ENCODE data around the gene CLSTN2.

CLSTN2 gene

DNA sequence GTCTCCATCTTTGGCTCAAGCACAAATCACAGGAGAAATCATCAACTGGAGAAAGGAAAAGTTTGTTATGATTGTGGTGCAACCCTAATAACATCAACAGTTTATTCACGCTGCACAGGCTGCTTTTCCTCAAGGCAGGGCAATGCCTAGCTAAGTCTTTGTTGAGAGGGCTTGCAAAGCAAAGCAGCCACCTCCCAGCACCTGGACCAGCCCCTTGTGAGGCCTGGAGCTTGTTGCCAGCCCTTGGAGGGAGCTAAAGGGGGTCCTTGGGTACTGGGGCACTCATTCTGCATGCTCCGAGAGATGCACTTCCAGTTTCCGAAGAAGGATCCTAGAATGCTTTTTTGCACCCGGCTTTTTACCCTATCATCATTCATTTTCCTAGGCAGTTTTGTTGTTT, 288.2 kb downstream of the CLSTN2 start:
- in situ Hi-C loops (cut with HindIII; ENCODE audit: low sequenced_read_pairs), result no loop called here

DNA sequence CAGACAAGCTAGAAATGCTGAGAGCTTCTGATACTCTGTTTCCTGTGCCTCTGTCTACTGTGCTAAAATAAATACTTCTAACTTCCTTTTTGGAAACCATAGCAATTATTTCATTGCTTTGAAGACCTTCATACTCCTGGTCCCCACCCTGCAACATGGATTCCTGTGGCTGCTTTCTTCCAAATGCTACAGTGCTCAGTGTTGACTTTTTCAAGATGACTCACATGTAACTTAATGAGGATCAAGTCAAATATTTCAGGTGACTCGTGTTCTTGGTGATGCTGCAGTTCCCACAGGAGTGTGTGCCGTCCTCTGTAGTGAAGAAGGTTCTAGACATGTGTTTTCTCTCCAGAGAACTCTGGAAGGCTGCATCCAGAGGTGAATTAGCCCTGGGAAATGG, 288.6 kb downstream of the CLSTN2 start:
- in situ Hi-C loops (cut with HindIII; ENCODE audit: low sequenced_read_pairs), result no loop called here

DNA sequence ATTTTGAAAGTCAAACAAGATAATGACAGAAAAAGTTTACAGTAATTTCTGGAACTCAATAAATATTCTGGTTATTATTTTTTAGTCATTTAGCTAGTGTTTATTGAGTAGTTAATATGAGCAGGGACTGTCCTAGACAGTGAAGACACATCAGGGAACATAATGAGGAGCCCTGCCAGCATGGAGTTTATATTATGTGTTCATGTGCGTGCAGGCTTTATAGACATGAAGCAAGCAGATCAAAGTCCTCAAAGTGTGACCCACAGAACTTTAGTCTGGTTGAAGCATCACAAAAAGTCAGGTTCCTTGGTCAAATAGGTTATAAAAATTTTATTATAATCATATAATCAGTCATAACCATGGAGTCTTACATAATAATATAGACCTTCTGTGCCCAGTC, 289.3 kb downstream of the CLSTN2 start:
- in situ Hi-C loops (cut with HindIII; ENCODE audit: low sequenced_read_pairs), result no loop called here

DNA sequence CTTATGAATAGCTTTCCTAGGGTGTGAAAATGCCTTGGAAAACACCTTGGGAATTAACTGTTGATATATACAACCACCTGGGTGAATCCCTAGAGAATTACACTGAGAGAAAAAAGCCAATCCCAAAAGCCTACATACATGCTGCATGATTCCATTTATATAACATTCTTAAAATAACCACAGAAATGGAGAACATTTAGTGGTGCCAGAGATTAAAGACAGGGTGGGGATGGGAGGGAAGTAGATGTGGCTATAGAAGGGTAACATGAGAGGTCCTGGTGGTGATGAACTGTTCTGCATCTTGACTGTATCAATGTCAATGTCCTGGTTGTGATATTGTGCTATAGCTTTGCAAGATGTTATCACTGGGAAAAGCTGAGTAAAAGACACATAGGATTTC, 291.0 kb downstream of the CLSTN2 start:
- in situ Hi-C loops (cut with HindIII; ENCODE audit: low sequenced_read_pairs), result no loop called here

DNA sequence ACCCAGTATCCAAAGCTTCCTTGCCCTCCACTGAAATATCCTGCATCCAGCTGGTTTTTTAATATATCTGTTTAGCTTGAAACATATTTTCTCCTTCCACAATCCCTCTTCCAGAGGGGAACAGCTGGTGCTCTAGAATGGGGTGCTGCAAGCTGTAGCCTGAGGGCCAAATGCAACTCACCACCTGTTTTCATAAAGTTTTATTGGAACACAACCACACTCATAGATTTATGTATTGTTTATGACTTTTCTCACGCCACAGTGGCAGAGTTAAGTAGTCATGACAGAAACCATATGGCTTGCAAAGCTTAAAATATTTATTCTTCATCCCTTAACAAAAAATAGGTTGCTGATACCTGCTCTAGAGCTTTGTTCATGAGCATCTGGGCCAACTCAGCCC, 298.7 kb downstream of the CLSTN2 start:
- in situ Hi-C loops (cut with HindIII; ENCODE audit: low sequenced_read_pairs), result no loop called here

DNA sequence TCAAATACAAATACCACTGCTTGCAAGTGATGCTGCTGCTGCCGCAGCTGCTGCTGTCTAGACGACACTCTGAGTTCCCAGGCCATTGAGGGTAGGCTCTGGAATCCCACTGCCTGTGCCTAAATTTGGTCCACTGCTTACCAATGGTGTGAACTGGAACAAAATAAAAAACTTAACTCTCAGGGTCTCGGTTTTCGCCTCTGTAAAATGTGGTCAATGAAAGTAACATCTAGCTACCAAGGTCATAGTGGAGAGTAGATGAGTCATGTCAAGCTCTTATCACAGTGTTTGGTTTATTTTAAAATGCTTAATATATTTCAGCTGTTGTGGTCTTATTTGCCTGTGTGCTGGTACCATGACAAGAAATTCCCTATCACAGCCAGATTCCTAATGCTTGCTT, 299.3 kb downstream of the CLSTN2 start:
- in situ Hi-C loops (cut with HindIII; ENCODE audit: low sequenced_read_pairs), result no loop called here

DNA sequence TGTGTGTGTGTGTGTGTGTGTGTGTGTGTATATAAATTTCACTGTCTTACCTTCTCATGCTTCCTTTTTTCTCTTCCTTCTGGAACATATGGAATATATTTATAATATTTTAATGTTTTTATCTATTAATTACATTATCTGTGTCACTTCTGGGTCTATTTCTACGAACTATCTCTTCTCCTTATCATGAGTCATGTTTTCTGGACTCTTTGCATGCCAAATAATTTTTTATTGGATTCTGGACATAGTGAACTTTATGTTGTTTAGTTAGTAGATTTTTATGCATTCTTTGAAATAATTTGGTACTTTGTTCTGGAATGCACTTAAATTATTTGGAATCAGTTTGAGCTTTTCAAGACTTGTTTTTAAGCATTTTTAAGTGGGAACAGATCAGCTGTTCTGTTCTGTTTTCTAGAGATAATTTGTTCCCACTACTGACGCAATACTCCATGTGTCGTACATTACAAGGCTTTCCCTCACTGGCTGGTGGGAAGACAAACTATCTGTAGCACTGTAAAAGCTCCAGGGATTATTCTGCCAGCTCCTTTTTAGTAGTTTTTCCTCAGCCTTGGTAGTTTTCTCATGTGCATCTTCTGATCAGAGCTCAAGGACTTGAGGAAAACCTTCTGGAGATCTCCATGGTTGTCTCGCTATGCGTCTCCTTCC, 302.0 kb downstream of the CLSTN2 start:
- in situ Hi-C loops (cut with HindIII; ENCODE audit: low sequenced_read_pairs), result no loop called here

DNA sequence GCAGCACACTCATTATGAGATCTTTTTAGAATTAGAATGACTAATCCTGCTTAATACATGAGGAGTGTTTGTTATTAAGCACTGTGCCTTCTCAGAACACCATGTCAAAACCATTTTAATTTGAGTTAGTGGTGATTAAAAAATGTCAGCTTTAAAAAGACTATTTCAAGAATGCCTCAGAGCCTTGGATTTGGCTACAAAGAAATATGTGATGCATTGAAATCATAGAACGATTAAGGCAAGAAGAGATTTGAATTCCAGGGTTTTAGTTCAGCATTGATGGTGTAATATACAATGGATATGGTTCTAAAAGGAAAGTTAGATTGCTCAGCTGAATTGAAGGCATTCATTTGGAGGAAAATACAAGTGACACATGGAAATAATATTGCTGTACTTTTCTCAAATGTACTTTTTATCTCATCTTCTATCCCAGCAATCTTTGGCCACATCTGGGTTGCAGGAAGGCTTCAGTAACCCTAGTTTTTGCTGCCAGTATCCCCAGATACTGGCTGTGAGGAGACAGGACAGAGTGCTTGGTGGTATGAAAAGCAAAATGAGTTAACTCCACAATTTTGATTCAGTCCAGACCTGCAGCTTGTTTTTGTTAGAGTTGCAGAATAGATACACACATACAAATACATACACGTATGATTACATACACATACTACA, 303.8 kb downstream of the CLSTN2 start:
- in situ Hi-C loops (cut with HindIII; ENCODE audit: low sequenced_read_pairs), result no loop called here

DNA sequence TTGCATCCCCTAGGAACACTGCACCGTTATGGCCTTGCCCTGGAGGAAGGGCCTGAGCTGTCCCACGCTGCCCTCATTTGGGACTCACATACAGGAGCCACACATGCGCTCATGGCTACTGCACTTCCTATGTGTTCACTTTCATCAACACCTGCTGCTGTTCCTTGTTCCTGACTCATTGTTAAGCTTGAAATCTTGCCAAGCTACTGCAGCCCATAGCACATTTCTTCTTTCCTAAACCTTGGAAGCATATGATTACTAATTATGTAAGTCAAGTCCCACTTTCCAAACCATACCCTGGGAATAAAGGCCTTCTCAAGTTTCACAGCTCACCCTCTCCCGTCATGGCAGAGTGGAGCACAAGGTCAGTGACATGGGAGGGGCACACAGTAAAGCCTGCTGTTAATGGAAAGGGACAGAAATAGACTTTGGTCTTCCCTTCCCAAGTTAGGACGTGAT, 307.9 kb downstream of the CLSTN2 start:
- in situ Hi-C loops (cut with HindIII; ENCODE audit: low sequenced_read_pairs), result no loop called here

DNA sequence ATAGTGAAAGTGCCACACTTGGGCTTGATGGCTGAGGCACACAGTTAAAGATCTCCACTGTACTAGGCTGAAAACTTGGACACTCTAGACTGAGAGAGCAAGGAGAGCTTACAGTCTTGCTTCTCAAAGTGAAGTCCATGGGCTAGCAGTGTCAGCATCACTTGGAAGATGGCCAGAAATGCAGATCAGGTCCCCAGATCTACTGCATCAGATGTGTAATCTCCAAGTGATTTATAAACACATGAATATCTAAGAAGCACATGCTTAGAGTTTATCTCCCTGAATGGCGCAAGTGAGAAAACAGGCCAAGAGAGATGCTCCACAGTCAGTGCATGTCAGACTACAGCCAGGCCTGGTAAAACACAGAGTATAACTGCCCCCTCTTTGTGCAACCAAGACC, 308.6 kb downstream of the CLSTN2 start:
- in situ Hi-C loops (cut with HindIII; ENCODE audit: low sequenced_read_pairs), result no loop called here

DNA sequence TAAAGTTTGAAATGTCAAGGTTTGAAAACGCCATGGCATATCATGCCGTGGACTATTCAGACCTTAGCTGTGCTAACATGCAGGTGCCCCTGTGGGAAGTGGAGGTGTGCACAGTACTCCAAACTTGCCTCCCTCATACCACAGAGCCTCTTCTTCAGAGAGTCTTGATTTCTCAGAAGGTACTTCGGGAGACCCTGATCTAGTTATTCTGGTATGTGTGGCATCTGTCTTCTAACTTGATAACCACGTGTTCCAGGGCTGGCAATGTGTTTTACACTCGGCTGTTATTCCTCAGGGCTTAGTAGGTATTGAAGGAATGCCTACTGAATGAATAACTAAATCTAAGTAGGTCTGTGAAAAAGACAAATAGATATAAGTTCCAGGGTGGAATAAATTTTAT, 309.9 kb downstream of the CLSTN2 start:
- in situ Hi-C loops (cut with HindIII; ENCODE audit: low sequenced_read_pairs), result no loop called here

DNA sequence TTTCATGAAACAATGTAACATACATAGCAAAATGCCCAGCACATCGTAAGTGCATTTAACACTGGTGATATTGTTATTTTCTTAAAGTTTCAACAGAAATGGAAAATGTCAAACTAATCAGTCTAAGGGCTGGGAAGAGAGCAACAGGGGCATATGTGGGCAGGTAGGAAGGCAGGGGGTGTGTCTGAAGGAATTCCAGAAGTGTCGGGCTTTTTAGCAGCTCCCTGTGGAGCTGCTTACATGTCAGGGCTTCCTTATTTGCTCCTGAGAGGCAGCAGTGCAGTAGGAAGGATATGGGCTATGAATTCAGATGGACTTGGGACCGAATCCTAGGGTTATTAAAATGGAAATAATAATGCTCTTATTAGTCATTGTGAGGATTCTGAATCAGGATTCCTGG, 311.6 kb downstream of the CLSTN2 start:
- in situ Hi-C loops (cut with HindIII; ENCODE audit: low sequenced_read_pairs), result no loop called here

DNA sequence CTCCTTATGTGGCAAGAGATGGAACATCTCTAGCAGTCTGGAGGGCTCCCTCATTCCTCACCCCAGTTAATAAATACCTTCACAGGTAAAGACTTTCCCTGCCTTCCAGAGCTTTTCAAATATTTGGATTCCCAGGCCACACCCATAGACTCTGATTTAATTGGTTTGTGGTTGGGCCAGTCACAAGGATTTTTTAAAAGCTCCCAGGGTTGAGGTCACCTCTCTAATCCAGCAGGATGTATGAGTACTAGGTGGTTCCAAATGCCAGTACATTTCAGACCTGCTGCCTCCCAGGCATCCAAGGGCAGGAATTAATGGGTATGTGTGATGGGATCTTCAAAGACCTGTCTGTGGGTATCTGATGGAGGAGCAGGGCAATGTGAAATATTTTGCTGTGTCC, 312.8 kb downstream of the CLSTN2 start:
- in situ Hi-C loops (cut with HindIII; ENCODE audit: low sequenced_read_pairs), result no loop called here

DNA sequence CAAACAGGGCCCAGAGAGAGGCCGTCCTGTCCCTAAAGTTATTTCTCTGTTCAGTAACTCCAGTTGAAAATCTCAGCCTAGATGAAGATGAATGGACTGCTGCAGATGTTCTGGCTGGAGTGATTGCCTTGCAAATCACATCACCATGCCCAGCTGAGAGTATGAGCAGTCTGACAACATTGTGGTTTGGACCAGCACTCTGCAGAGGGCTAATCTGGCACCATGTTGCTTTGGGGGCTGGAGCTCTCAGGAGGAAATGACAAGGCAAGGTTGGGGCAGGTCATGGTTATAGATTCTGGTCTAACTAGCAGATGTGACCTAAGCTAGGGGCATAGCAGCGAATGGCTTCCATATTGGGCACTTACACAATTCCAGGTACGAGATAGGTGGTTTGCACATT, 314.2 kb downstream of the CLSTN2 start:
- in situ Hi-C loops (cut with HindIII; ENCODE audit: low sequenced_read_pairs), result no loop called here

DNA sequence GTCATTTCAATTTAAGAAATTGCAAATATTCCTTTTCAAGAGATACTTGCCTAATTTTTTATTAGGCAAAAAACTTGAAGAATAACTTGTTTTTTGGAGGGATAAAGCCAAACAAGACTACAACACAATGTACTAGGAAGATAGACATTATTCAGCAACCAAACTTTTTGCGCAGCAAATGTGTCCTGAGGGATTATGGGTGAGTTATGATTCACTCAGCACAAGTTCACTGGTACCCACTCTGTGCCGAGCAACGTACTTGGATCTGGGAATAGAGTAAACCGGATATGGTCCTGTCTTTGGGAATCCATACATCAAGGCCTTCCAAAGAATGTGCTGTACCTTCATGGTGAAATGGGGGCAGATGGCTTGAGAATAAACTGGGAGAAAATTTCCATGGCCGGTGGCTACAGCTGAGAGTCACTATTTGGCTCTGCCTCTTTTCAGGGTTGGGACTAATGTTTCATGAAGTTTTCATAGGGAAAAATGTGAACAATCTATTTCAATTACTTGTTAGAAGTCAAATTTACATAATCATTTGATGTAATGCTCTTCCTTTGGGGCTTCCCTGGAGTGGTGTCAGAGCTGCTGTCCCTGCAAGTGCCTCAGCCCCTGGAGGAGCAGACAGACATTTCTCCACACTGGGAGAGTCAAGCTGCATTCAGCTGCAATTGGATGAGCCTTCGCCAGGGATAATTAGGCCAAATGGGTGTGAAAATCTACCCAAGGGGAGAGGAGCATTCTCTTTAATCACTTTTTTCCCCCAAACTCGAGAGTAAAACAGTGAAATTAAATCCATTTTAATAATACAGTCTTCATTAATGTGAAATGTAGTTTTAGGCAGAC, 315.2 kb downstream of the CLSTN2 start:
- in situ Hi-C loops (cut with HindIII; ENCODE audit: low sequenced_read_pairs), result no loop called here

DNA sequence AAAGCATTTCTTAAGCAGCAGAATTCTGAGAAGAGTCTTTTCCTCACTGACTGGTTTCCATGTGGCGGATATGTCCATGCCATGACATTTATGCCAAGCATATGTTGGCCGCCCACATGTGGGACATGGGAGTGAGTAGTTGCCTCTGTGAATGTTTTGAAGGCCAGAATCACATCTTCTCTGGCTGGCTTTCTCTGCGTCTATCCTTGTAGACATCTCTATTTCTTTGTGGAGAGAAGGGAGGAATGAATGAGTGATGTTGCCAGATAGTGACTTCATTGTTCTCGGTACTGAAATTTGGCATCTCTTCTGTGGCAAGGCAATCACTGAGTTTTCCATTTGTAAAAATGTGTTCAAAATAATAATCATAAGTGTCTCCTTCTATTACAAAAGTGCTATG, 316.0 kb downstream of the CLSTN2 start:
- in situ Hi-C loops (cut with HindIII; ENCODE audit: low sequenced_read_pairs), result no loop called here

DNA sequence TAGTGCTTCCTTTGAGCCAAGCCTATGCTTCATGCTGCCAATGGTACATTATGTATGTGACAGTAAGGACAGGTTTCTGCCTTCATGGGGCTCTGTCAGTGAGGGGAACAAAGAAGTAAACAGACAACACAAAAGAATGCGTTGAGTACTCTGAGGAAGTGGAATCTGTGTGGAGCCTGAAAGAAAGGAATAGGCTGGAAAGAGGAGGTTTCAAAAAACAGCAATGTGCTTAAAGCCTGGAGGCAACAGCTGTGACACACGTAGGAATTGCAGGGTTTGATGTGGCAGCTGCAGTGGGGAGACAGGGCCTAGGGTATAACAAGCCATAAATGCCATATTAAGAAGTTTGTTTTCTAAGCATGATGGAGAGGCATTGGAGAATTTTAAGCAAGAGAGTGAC, 316.7 kb downstream of the CLSTN2 start:
- in situ Hi-C loops (cut with HindIII; ENCODE audit: low sequenced_read_pairs), result no loop called here

DNA sequence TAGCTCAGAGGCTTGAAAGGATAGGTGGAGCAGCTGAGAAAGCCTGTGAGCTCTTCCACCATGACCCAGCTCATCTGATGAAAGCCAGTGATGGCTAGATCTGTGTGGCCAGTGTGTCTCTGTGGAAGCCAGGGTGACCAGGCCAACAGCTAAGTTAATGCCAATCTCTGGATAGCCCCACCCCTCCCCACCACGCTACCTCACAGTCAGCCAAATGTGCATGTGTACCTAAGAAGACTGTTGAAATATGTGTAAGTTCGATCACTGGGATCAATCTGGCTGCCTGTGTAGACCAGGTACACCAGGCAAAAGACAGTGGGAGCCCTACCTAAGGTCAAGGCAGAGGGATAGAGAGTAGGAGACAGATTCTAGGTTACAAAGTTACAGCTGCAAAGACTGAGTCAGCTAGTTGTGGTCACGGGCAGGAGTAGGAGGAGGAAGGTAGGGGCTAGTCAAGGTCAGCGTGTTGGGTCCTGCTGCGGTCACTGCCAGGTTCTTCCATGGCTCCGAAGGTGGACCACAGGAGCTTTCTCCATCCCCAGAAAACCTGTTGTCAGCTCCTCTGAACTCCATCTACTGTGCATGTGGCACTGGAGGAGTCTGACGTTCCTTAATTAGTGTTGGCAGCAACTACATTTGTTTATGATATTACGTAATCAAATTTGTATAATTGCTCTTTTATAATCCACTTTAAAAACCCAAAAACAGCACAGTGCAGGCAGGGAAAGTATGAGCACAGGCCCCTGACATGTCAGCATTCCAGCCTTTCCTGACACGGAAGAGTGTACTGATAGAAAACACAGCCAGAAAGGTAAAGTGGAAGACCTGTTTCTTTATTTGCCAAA, 318.0 kb downstream of the CLSTN2 start:
- in situ Hi-C loops (cut with HindIII; ENCODE audit: low sequenced_read_pairs), result no loop called here

DNA sequence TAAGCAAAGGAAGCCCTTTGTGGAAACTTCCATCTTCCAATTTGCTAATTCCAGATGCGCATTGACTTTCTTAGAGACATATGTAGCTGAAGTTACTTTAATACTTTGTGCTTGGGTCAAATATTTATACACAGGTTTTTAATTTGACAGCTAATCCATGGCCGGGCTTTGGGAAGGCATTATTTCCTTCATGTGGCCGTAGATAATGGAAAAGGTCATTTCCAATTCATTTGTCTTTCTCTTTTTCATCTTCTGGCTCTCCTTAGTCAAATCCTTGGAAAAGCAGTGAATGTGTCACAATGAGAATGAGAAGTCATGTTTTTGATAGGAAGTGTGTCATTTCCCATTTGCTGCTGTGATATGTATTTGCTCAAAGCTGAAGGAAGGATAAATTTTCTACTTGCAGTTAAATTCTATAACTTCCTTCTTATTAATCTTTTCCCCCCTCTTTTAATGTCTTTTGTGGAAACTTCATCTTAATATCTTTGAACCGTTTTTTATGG, 323.3 kb downstream of the CLSTN2 start:
- in situ Hi-C loops (cut with HindIII; ENCODE audit: low sequenced_read_pairs), result no loop called here

DNA sequence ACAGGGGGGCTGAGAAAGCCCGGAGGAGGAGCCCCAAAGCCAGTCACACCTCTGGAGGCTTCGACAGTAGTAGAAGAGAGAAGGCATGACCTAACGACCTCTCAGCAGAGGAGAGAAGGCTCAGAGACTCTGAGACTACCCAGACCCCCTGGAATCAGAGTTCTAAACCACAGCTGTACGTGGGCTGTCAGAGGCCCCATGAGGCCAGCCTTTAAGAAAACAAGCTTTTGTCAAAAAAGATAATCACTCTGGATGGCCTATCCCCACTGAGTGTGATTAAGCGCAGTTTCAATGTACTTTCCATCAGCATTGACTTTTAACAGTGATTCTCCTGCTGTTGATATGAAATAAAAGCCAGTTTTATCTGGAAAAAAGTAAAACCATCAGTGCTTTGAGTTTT, 330.3 kb downstream of the CLSTN2 start:
- in situ Hi-C loops (cut with HindIII; ENCODE audit: low sequenced_read_pairs), result no loop called here

DNA sequence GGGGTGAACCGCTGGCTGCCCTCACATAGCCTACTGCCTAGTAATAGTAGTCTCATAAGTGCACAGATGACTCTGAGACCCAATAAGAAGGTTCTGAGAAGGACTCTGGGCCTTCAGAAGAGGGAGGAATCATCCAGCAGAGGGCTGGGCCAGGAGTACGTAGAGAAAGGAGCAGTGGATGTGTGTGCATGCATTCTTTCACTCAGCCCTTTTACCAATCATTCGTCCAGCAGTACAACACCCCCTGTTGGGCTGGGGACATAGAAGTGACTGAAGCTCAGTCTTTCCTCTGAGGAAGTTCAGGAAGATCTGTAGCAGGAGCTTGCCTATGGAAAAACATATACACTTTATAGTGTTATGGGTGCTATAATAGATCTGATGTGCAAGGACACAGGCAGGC, 333.1 kb downstream of the CLSTN2 start:
- in situ Hi-C loops (cut with HindIII; ENCODE audit: low sequenced_read_pairs), result no loop called here

All from DLD1 (cell line).